GF-D8 (cell line): ENCODE data around the gene ZBTB1.

Experiments
- DNase-seq: peaks from one replicate; lab custom pipeline; 2025; lab: John Stamatoyannopoulos, UW

The ZBTB1 gene

GRCh38 chr14:64504310-64504896, at the start of gene ZBTB1:
TSS of gene ZBTB1 (plus strand) at chr14:64504770. CDS start at chr14:64521505, 16,735 bp downstream.
- DNase-seq, result peak; percentile 44

GRCh38 chr14:64459405-64460136, 45.0 kb upstream of the ZBTB1 start:
- DNase-seq, result no peak

GRCh38 chr14:64461221-64461620, 43.3 kb upstream of the ZBTB1 start:
- no peak for DNase-seq

GRCh38 chr14:64463195-64463594, 41.4 kb upstream of the ZBTB1 start:
- no peak for DNase-seq

GRCh38 chr14:64463873-64464272, 40.7 kb upstream of the ZBTB1 start:
- DNase-seq, result no peak

- no peak for DNase-seq
Measured at GRCh38 chr14:64464651-64465050, 39.9 kb upstream of the ZBTB1 start.

GRCh38 chr14:64465191-64465822, 39.3 kb upstream of the ZBTB1 start, which contains the start of gene AKAP5:
TSS of gene AKAP5 (plus strand) at chr14:64465499. CDS start at chr14:64468395, 2,896 bp downstream.
- DNase-seq, result no peak

GRCh38 chr14:64465831-64466554, 38.6 kb upstream of the ZBTB1 start:
- DNase-seq, result no peak

- DNase-seq, result peak; percentile 5
Measured at GRCh38 chr14:64467101-64467500, 37.5 kb upstream of the ZBTB1 start.

- DNase-seq, result no peak
Measured at GRCh38 chr14:64467566-64467965, 37.0 kb upstream of the ZBTB1 start.

GRCh38 chr14:64468451-64468850, 36.1 kb upstream of the ZBTB1 start:
- DNase-seq, result no peak

GRCh38 chr14:64474041-64474440, 30.5 kb upstream of the ZBTB1 start:
- no peak for DNase-seq

GRCh38 chr14:64474698-64475097, 29.9 kb upstream of the ZBTB1 start:
- DNase-seq, result no peak

GRCh38 chr14:64475585-64476273, 28.8 kb upstream of the ZBTB1 start:
- no peak for DNase-seq

- DNase-seq, result no peak
Measured at GRCh38 chr14:64476438-64476837, 28.1 kb upstream of the ZBTB1 start.

GRCh38 chr14:64478634-64479250, 25.8 kb upstream of the ZBTB1 start:
- no peak for DNase-seq

- DNase-seq, result no peak
Measured at GRCh38 chr14:64488590-64489099, 15.9 kb upstream of the ZBTB1 start.

GRCh38 chr14:64491637-64492036, 12.9 kb upstream of the ZBTB1 start:
- no peak for DNase-seq

GRCh38 chr14:64493455-64493854, 11.1 kb upstream of the ZBTB1 start:
- no peak for DNase-seq

- no peak for DNase-seq
Measured at GRCh38 chr14:64495252-64495651, 9.3 kb upstream of the ZBTB1 start.

- no peak for DNase-seq
Measured at GRCh38 chr14:64496764-64497163, 7.8 kb upstream of the ZBTB1 start.
